ENCODE data around the gene DMRT1.
"Not testable (repeated sequence)": the region's sequence is repeated elsewhere in the genome, so short reads cannot be mapped to it uniquely, and the experiment has no call there.

DNA sequence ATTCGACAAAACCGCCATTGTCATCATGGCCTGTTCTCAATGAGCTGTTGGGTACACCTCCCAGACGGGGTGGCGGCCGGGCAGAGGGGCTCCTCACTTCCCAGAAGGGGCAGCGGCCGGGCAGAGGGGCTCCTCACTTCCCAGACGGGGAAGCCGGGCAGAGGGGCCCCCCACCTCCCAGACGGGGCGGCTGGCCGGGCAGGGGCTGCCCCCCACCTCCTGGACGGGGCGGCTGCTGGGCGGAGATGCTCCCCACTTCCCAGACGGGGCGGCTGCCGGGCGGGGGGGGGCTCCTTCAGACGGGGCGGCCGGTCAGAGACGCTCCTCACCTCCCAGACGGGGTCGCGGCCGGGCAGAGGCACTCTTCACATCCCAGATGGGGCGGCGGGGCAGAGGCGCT lies 20.0 kb downstream of the DMRT1 start:
- TF ChIP-seq, protein P1, sequence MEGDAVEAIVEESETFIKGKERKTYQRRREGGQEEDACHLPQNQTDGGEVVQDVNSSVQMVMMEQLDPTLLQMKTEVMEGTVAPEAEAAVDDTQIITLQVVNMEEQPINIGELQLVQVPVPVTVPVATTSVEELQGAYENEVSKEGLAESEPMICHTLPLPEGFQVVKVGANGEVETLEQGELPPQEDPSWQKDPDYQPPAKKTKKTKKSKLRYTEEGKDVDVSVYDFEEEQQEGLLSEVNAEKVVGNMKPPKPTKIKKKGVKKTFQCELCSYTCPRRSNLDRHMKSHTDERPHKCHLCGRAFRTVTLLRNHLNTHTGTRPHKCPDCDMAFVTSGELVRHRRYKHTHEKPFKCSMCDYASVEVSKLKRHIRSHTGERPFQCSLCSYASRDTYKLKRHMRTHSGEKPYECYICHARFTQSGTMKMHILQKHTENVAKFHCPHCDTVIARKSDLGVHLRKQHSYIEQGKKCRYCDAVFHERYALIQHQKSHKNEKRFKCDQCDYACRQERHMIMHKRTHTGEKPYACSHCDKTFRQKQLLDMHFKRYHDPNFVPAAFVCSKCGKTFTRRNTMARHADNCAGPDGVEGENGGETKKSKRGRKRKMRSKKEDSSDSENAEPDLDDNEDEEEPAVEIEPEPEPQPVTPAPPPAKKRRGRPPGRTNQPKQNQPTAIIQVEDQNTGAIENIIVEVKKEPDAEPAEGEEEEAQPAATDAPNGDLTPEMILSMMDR (IDR thresholded peaks at IDR 0.05), result not testable (repeated sequence)
- not testable (repeated sequence) for TF ChIP-seq POLR2A, EP300 (IDR thresholded peaks at IDR 0.05)

Data from tibial nerve (tissue), 4 donors.